GM18508 (cell line): Measurements from ENCODE around the gene TRABD.
"Not testable (repeated sequence)": the region's sequence is repeated elsewhere in the genome, so short reads cannot be mapped to it uniquely, and the experiment has no call there.

Source experiments
- ATAC-seq: cut with Tn5 transposase; IDR thresholded peaks from one replicate; pipeline ENCODE4 v1.9.1; 2021; ENCODE audit warnings: moderate number of reproducible peaks; ENCODE audit not compliant: insufficient read depth, unreplicated experiment

Gene TRABD

GRCh38 chr22:50200461-50201190, 14.9 kb downstream of the TRABD start, which contains the start of gene SELENOO:
Gene SELENOO (plus strand): TSS chr22:50201011. CDS start chr22:50201037, 26 bp downstream.
- no peak for ATAC-seq

- no peak for ATAC-seq
Measured at GRCh38 chr22:50201191-50202129, 15.7 kb downstream of the TRABD start.

- no peak for ATAC-seq
Measured at GRCh38 chr22:50202130-50202666, 16.5 kb downstream of the TRABD start.

DNA sequence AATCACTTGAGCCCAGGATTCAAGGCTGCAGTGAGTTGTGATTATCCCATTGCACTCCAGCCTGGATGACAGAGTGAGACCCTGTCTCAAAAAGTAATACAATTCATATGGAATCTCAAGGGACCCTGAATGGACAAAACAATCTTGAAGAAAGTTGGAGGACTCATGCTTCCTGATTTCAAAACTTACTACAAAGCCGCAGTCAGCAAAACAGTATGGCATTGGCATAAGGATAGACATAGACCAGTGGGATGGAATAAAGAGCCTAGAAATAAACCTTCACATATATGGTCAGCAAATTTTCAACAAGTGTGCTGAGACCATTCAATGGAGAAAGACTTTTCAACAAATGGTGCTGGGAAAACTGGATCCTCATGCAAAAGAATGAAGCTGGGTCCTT, 17.6 kb downstream of the TRABD start:
- no peak for ATAC-seq

- no peak for ATAC-seq
Measured at GRCh38 chr22:50204571-50204970, 18.9 kb downstream of the TRABD start.

- ATAC-seq = not testable (repeated sequence)
Measured at GRCh38 chr22:50204998-50205397, 19.3 kb downstream of the TRABD start.

DNA sequence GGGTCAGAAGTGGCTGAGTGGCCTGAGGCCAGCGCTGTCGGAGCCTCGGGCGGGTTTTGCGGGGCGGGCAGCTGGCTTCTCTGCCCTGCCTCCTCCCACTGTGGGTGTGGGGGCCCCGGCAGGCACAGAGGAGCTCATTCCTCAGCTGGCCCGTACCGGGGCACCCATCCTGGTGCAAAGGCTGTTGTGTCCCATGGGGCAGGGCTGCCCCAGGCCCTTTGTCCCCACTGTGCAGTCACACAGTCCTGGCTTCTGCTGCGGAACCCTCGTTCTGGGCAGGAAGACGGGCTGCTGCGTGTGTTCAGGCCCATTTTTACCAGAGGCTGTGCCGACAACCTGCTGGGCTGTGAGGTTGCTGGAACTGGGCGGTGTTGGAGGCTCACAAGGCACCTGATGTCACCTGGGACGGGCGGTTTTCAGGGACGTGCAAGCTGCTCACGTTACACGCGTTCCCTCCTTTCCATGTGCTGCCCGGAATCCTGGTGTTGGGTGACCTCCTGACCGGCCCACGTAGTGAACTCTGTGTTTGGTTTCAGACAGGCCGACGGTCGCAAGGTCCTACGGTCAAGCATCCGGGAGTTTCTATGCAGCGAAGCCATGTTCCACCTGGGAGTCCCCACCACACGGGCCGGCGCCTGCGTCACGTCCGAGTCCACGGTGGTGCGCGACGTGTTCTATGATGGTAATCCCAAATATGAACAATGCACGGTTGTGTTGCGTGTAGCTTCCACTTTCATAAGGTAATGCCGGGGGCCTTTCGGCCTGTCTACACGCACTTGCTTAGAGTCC, 20.3 kb downstream of the TRABD start:
- ATAC-seq = no peak

DNA sequence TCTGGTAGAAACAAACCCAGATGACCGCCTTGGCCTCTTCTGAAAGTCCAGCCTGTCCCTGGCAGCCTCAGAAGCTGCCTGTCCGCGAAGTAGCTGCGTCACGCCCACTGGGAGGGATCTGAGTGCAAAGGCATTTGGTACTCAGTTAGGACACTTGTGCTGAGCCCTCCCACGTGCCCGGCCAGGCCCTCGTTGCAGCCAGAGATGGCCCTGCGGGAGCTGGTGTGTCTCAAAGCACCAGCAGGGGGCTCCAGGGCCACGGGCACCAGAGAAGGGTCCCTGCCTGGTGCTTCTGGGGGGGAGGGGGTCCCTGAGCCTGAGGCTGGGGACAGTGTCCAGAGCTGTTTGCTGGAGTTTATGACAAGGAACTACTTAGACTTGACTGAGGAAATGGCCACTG, 20.9 kb downstream of the TRABD start:
- no peak for ATAC-seq

- ATAC-seq = no peak
Measured at GRCh38 chr22:50207383-50208140, 21.8 kb downstream of the TRABD start.

- ATAC-seq = no peak
Measured at GRCh38 chr22:50208430-50208938, 22.8 kb downstream of the TRABD start.

- ATAC-seq = no peak
Measured at GRCh38 chr22:50208939-50209892, 23.5 kb downstream of the TRABD start.

- ATAC-seq = no peak
Measured at GRCh38 chr22:50209893-50210292, 24.2 kb downstream of the TRABD start.

DNA sequence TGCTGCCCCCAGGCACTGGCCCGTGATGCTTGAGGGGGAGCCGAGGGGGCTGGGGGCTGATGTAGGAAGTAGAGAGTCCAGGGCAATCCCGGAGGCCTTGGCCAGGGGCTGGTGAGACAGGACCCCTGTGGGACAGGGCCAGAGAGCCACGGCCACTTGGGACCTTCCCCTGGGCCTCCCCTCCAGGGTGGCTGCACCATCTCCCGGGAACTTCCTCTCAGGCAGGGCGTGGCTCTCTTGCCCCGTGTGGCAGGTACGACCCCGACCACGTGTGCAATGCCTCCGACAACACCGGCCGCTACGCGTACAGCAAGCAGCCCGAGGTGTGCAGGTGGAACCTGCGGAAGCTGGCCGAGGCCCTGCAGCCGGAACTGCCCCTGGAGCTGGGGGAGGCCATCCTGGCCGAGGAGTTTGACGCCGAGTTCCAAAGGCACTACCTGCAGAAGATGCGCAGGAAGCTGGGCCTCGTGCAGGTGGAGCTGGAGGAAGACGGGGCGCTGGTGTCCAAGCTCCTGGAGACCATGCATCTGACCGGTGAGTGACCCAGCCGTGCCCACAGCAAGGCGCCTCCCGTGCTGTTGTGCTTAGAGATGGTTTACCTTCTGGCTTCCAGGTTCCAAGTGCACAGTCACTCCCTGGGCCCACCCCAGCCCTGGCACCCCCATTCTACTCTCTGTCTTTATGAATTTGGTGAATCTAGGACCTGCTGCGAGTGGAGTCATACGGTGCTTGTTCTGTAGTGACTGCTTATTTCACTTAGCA, 24.8 kb downstream of the TRABD start:
- ATAC-seq = no peak

- ATAC-seq = no peak
Measured at GRCh38 chr22:50211147-50211546, 25.4 kb downstream of the TRABD start.

DNA sequence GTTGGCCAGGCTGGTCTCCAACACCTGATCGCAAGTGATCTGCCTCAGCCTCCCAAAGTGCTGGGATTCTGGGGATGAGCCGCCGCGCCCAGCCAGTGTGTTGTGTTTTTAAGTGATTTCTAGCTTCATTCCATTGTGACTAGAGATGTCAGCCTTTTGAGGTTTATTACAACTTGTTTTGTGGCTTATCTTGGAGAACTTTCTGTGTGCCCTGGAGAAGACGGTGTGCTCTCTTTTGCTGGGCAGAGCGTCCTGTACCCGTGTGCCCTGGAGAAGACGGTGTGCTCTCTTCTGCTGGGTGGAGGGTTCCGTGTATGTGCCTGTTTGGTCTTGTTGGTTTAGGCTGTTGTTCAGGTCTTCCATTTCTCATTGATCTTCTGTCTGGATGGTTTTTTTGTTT, 27.6 kb downstream of the TRABD start:
- ATAC-seq = no peak

DNA sequence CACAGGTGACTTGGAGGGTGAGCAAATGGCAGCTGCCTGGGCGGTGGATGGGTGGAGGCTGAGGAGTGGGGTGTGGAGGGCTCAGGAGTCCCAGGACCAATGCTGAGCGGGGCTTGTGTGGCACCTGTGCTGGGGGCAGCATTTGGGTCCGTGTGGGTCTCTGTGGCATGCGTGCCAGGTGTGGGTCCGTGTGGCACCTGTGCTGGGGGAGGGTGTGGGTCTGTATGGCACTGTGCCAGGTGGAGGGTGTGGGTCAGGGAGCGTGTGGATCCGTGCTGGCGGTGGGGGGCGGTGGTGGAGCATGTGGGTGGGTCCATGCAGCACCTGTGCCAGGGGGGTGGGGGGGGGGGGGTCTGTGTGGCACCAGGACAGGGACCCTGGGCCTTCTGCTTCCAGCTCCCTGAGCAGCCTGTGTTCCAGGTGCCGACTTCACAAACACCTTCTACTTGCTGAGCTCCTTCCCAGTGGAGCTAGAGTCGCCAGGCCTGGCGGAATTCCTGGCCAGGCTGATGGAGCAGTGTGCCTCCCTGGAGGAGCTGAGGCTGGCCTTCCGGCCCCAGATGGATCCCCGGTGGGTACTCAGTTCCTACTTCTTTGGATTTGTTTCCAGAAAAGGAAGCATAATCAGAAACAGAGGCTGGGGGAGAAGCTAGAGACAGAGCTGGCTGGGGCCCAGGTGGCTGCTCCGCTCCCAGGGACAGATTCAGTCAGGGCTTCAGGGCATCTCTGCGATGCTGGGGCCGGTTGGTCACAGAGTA, 29.8 kb downstream of the TRABD start:
- no peak for ATAC-seq
